B cell (primary cell): ENCODE data around the gene GARS1.

ENCODE experiments used
- CTCF ChIP-seq: fragments of 200-600 bp; IDR thresholded peaks from one replicate; pipeline ENCODE4 v1.8.0; 2022; ENCODE audit warnings: antibody characterized with exemption, mild to moderate bottlenecking
- EZH2 ChIP-seq: IDR thresholded peaks from 2 replicates; pipeline ENCODE4 v1.6.1; 2012; ENCODE audit warnings: borderline replicate concordance, low read depth, mild to moderate bottlenecking, moderate library complexity, low read length; ENCODE audit not compliant: insufficient read depth, poor library complexity, severe bottlenecking

GRCh38 chr7:30654296-30655090 lies 59.8 kb downstream of the GARS1 start:
- no peak for TF ChIP-seq CTCF
- no peak for TF ChIP-seq EZH2
